Stimulated activated CD4-positive, alpha-beta T cell treated with anti-CD3 and anti-CD28 coated beads, Interleukin-4, amount 100 ng/mL, for 24 hours (primary cell): Measurements from ENCODE around the gene DNAH8.

Experiments used
- DNase-seq: peaks from one replicate; pipeline ENCODE4 v3.0.0-alpha.2; 2020

The DNAH8 gene

DNA sequence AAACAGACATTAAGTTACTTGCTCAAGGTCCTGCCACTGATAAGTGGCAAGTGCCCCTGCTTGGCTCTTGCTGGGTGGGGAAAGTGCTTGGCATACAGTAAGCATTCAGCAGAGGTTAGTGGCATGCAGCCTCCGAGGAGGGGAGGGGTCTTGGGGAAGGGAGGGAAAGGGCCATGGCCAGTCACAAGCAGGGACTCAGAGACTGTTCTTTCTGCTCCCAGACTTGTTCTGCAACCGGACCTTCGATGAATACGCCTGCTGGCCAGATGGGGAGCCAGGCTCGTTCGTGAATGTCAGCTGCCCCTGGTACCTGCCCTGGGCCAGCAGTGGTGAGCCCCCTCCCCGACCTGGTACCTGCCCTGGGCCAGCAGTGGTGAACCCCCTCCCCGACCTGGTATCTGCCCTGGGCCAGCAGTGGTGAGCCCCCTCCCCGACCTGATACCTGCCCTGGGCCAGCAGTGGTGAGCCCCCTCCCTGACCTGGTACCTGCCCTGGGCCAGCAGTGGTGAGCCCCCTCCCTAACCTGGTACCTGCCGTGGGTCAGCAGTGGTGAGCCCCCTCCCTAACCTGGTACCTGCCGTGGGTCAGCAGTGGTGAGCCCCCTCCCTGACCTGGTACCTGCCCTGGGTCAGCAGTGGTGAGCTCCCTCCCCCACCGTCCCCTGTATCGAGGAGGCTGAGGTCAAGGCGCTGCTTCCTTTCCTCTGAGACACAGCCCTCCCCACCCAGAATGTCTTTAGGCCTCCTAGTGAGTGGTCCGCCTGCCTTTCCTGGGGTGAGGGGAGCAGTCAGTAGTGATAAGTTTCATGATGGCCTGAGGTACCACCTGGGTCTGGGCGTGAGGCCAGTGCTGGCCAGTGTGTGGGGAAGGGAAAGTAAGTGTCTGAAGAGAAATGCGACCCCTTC, 342.4 kb downstream of the DNAH8 start:
- no peak for DNase-seq

DNA sequence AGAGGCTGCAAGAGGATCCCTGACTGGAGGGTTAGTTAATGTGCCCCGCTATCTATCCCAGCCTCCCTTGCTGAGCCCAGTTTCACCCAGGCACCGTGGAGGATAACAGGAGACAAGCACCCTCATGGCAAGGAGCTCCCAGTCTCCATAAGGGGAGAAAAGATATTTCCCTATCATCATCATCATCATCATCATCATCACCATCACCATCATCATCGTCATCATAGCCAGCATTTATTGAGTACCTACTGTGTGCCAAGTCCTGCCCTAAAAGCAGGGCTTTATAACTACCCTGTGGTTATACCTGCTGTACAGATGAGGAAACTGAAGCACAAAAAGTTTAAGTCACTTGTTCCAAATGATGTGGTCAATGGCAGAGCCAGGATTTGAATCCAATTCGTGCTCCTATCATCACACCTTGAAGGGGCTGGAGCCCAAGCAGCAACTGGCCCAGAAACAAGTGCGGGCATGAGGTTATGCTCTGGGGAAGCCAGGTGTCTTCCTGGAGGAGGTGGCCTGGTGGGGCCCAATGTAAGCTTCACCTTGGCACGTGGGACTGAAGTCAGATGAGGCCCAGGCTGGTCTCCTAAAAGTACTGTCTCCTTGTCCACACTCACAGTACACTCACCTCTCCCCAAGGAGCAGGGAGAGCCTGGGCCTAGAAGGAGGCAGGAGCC, 343.5 kb downstream of the DNAH8 start:
- no peak for DNase-seq

DNA sequence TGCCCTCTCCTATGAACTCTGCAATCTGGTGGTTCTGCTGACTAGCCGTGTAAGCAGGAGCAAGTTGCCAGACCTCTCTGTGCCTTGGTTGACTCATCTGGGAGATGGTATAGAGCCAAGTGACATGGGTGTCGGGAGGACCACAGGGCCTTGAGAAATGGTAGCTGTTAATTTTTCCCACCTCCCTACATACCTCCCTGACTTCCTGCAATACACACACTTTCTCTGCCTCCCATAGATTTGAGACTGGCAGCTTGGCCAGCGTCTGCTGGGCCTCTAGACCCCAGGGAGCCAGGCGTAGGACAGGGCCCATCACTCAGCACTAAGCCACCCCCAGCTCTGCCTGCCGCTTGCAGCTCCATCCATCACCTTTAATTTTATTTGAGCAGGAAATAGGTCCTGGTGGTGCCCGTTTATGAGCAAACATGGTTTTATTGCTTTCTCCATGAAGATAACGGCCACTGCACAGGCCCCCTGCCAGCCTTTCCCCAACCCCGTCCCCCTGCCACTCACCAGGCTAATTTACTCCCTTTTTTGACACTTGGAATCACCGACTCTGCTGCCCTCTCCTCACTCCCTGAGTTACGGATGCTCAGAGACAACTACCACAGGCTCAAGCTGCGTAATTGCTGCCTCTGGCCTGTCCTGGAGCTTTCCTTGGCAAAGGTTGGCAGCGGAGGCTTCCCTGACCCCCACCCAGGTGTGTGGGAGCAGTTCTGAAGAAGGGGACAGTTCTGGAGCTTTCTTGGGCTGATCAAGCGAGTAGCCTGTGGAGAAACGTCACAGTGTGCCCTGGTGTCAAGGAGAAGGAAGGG, 344.6 kb downstream of the DNAH8 start:
- DNase-seq = no peak

DNA sequence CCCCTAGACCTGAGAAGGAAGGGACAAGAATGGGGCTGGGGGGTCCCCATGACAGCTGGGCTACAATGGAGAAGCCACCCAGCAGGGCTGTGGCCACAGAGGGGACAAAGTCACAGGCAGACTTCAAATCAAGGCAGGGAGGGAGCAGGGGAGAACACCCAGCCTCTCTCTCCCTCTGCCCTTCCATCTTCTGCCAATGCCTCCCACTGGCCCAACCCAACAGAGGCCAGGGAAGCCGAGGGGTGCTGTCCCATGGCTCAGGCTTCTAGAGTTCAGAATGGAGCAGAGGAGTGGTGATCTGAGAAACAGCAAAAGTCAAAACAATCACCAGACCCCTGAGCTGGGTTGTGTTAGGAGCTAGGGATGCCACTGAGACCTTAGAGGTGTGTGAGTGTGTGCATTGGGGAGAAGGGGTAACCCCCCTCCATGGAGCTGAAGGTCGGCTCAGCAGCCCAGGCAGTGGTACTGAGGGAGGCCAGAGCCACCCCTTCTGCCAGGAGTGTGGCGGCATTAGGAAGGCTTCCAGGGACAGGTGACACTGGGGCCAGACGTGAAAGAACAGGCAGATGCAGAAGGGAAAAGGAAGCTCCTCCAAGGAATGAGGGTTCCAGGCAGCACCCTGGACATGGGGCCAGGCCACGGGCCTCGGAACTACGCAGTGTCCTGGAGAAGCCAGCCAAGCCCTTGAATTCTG, 345.5 kb downstream of the DNAH8 start:
- DNase-seq = no peak

DNA sequence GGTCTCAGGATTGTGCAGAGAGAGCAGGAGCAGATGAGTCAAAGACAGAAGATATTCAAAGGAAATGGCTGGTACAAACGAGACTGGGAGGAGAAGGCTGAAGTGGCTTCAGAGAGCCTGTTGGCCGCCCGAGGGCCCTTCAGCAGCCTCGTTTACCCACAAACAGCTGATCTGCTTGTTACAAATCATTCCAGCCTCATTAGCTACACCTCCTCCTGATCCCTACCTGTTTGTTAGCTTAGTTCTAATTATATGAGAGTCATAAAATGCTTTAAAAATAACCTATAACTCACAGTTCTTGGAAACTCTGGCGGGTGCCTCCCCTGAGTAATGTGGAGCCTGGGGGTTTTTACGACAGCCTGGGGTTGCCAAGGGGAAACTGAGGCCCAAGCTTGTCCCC, 346.1 kb downstream of the DNAH8 start:
- no peak for DNase-seq

DNA sequence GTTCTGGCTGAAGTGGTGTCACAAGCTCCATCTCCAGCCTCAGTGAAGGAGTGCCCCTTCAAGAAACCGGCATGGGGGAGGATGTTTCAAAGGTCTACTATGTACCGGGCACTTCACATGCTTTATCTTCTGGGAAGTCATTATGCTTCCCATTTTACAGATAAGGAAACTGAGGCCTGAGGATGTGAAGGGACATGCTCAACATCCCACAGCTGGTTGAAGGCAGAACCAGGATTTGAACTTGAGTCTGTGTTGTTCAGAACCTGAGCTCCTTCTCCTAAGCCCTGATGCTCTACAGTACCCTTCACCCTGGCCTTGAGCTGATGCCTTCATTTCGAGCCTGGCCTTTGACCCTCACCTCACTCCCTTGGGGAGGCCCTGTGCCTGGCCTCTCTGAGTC, 346.5 kb downstream of the DNAH8 start:
- DNase-seq = no peak

DNA sequence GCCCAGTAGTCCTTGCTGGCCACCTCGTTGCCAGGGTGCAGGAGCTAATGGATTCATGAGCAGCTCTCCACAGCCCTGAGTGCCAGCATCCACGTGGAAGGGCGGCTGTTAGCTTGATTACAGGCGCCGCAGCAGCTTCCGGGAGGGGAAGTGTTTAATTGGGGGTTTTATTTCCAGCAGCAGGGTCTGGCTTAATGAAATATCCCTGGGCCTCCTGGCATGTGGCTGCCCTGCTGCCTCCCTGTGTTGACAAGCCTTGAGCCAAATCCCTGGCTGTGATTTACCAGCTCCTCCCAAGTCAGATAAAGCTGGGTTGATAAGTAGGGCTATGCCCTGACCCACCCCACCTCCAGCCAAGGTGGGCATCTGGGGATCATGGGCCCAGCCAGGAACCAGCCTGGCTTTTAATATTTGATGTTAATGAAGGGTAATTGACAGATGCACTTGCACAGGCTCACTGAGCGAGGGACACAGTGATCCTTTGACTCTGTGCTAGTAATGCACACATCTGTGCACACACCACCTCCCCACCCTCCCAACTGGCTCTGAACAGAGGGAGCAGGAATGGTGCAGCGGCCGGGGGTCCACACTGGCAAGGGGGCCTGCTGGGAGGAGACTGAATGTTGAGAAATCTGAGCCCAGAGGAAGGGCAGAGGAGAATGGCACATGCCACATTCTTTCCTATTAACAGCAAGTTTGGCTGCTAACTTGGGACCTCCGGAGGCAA, 347.1 kb downstream of the DNAH8 start:
- DNase-seq = no peak

DNA sequence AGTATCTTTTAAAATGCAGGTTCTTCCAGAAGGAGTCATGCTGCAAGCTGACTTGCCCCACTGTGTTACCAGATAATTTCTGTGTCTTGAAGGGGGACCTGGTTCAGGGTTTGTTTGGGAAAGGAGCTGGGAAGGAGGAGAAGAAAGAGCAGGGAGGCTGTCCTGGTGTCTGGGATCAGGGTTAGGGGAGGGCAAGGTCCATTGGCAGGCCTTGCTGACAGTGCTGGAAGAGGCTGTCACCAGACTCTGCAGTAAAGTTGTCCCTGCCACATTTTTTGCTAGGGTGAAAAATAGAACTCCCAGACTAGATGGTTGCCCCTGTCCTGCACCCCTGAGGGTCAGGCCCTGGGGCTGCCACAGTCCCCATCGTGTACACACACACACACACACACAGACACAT, 348.4 kb downstream of the DNAH8 start:
- no peak for DNase-seq

DNA sequence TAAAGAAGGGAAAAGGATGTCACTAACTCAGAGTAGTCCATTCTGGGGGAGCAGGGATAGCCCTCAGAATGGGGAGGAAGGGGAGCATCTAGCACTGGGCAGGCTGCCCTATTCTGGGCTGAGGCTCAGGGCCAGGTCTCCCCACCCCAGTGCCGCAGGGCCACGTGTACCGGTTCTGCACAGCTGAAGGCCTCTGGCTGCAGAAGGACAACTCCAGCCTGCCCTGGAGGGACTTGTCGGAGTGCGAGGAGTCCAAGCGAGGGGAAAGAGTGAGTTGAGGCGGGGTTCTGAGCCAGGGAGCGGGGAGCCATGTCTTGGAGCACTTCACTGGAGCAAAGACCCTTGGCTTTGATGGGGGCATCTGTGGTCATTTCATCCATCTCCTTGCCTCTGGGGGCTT, 350.4 kb downstream of the DNAH8 start:
- no peak for DNase-seq

DNA sequence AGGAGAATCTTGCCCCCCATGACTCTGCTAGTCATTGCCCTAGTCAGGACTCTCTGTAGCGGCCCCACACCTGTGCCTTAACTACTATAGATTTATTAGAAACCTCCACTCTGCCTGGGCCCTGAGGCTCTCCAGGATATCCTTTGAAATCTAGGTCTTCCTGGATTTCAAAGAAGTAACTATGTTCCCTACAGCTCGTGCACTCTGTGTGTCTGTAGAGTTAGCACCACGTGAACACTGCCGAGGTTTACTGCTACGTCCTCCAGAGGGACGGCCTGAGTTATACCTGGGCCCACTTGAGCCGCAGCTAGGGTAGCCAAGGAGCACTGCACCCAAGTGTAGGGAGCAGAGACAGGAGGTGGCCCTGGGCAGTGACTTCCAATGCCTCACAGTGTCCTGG, 353.3 kb downstream of the DNAH8 start:
- no peak for DNase-seq

DNA sequence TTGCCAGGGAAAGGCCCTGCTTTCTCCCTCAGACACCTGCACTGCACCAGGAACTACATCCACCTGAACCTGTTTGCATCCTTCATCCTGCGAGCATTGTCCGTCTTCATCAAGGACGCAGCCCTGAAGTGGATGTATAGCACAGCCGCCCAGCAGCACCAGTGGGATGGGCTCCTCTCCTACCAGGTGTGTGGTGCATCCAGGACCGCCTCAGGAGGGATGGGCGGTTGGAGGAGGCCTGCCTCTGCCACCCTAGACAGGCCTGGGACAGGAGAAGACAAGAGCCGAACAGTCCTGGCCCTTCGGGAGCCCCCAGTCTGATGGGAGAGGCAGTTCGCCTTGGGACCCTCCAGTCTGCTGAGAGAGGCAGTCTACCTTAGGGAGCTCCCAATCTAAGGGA, 357.7 kb downstream of the DNAH8 start:
- no peak for DNase-seq

DNA sequence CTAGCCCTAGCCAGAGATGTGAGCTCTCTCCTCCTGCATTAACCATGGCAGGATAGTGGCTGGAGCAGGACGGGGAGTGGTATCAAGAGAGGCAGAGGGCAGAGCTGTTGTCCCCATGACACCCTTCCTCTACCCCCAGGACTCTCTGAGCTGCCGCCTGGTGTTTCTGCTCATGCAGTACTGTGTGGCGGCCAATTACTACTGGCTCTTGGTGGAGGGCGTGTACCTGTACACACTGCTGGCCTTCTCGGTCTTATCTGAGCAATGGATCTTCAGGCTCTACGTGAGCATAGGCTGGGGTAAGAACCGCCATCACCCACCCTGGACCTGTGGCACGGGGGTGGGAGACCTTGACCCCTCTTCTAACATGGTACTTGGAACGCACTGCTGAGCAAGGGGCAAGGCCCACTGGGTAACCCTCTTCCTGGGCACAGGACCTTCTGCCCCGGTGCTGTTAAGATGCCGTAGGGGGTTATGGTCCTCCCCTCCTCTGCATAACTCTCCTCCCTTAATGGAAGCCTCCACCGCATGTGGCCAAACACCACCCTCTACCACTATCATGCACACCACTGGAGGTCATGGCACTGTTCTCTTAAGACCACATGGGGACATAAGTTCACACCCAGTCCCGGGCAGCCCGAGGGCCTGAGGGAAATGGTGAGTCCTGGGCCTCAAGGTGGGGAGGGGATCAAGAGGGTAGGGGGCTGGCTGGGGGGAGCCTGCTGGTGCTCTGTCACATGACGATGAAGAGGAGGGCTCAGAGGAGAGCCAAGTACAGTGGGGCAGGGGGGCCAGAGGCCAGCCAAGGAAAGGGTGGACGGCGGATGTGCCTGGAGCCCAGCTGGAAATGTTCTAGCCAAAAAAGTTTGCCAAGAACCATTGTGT, 358.6 kb downstream of the DNAH8 start:
- no peak for DNase-seq

DNA sequence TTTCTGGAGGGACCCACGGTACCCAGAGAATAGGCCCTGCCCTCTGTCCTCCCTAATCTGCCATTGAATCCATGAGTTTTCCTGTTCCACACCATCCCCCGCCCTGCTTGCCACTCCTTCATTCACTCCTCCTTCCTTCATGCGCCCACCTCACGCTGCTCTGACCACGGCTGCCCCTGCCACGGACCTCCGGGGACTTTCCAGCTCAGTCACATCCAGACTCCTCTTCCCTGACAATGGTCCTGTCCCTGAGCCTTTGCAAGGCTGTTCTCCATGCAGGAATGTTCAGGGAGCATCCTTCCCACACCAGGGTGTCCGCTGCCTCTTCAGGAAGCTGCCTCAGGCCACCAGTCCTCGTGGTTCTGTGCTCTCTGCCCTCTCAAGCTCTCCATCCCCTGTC, 359.4 kb downstream of the DNAH8 start:
- DNase-seq = no peak

DNA sequence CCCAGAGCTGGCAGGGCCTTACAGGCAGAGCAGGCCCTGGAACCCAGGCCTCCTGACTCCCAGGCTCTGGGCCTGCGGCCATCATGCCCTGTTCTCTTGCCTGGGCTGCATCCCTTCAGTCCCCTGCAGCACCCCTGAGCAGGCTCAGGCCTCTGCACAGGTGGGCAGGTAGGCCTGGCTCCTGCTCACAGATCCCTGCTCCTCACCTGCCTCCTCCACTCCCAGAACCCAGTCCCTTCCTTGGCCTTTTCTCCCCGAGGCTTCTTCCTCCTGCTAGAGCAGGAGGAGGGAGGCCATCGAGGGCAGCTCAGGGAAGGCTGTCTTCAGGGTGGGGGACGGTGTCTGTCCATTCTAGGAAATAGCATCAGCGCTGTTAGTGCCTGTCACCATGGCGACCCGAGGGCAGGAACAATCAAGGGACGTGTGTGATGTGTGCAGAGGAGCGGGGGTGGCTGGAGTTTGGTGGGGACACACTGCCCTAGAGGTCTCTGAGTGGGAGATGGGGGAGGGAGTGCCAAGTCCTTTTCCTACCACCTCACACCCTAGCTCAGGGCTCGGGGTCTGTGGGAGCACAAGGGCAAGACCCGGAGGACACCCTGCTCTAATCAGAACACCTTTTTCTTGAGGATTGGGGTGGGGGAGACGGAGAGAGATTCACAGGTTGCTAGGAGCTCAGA, 360.0 kb downstream of the DNAH8 start:
- DNase-seq = no peak

DNA sequence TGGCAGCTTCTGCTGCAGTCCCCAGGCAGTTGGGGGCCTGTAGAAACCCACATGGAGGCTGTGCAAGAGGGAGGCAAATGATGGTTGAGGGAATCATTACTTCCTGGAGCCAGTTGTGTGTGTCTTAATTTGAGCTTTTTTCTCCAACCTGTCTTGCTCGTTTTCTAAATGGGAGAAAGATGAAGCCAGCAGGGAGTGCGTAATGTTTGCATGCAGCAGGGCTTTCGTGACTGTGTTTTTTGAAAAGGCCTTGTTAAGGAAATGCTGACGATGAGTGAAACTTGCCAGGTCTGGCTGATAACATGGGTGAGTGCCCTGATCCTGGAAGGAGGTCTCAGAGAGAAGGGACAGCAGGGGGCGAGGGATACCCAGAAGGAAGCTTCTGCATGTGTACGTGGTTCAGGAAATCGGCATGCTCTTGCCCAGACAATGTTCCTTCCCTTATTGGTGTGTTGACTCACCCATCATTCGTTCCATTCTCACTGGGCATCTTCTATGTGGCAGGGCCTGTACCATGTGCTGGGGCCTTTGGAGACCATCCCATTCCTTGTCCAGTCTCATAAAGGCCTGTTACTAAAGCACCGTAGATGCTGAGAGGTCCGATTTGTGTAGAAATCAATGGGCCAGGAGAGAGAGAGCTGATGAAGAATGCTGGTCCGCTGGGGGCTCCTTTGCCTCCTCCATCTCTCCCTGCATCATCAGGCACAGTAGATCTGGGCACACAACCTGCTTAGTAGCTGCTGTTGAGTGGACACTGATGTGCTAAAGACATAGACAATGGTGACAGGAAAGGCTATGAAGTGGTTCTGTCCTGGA, 360.9 kb downstream of the DNAH8 start:
- DNase-seq = no peak

DNA sequence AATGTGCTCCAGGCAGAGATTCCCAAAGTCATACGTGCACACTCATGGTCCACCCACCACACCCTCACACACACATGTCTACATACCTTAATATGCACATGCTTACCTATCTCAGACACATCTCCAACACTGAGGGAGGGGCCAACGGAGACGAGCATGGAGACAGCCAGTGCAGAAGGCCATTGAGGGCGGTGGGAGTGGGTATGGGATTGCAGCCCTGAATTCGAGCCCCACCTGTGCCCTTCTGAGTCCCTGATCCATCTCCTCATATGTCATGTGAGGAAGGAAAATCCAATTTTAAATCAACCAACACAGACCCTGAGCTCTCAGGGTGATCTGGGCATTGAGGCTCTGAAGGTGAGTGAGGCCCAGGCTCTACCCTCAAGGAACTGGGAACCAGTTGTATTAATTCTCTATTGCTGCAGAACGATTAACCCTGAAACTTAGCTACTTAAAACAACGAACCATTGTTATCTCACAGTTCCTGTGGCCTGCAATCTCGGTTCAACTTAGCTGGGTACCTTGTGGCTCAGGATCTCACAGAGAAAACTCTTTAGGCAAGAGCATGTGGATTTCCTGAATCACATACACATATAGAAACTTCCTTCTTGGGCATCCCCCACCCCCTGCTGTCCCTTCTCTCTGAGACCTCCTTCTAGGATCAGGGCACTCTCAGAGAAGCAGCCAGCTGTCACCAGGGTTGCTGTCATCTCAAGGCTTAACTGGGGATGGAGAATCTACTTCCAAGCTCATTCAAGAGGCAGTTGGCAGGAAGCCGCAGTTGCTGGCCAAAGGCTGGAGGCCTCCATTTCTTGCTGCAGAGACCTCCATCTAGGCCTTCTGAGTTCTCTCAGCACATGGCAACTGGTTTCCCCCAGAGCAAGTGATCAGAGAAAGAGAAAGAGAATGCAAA, 361.8 kb downstream of the DNAH8 start:
- no peak for DNase-seq

DNA sequence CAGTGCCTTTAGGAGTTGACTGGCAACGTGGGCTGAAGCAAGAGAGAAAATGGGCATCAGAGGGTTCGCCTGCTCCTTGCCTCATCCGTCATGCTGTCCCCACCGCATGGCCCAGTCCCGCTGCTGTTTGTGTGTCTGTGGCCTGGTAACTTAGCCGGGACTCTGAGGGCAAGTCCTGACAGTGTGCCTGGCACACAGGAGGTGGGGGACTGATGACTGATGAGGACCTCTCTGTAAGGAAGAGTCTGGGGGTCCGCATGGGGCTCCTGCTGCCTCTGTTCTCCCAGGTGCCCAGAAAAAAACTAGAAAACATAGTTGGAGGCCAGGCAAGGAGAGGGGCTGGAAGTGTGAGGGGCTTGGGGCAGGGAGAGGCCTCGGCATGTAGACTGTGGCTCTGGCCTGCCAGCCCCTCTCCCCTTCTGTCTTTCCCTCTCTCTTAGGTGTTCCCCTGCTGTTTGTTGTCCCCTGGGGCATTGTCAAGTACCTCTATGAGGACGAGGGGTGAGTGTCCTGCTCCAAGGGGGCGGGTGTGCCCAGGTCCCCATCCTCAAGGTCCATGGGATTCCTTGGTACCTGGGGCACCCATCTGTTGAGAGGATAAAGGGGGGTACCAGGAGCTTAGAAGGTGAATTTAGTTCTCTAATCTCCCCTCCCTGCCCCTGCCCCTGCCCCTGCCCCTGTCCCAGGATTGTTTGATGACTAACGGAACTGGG, 362.9 kb downstream of the DNAH8 start:
- DNase-seq = no peak

DNA sequence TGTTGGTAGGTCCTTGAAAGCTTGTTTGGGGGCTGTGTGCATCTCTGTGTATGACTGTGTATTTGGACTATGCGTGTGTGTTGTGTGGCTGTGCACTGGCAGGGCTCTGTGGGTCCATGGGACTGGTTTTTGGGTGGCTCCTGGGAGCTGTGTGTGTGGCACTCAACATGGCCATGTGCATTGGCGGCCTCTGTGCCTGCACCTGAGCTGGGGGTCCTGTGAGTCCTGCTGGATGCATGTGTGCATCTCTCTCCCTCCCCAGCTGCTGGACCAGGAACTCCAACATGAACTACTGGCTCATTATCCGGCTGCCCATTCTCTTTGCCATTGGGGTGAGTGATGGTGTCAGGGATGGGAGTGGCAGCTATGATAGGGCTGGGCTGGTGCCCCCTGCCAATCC, 363.6 kb downstream of the DNAH8 start:
- no peak for DNase-seq
